Hepatocyte (in vitro differentiated cells): ENCODE results near the gene MYEF2.

Experiments
- CTCF ChIP-seq: fragments of 200-600 bp; sonication (generic); IDR thresholded peaks from 2 replicates; pipeline ENCODE4 v1.5.1; 2016; ENCODE audit warnings: antibody characterized with exemption, mild to moderate bottlenecking; ENCODE audit not compliant: poor library complexity
- EZH2 ChIP-seq: fragments of 200-600 bp; sonication (generic); IDR thresholded peaks from 2 replicates; pipeline ENCODE4 v1.6.1; 2016; ENCODE audit warnings: antibody characterized with exemption, mild to moderate bottlenecking, borderline replicate concordance
- EZH2phosphoT487 ChIP-seq: fragments of 200-600 bp; sonication (generic); IDR thresholded peaks from one replicate; pipeline ENCODE4 v1.6.1; 2018; ENCODE audit warnings: antibody characterized with exemption, mild to moderate bottlenecking, low read depth, moderate library complexity; ENCODE audit not compliant: unreplicated experiment, severe bottlenecking

GRCh38 chr15:48186271-48186670 lies 8.2 kb upstream of the MYEF2 start:
- TF ChIP-seq CTCF (no peak), EZH2 (no peak), EZH2phosphoT487 (no peak)
